Measurements from ENCODE around the gene SPINK2.

SPINK2 gene, protein sequence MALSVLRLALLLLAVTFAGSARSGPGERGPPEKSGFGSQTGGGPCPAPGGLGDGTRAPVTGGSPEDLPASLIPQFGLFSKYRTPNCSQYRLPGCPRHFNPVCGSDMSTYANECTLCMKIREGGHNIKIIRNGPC

DNA sequence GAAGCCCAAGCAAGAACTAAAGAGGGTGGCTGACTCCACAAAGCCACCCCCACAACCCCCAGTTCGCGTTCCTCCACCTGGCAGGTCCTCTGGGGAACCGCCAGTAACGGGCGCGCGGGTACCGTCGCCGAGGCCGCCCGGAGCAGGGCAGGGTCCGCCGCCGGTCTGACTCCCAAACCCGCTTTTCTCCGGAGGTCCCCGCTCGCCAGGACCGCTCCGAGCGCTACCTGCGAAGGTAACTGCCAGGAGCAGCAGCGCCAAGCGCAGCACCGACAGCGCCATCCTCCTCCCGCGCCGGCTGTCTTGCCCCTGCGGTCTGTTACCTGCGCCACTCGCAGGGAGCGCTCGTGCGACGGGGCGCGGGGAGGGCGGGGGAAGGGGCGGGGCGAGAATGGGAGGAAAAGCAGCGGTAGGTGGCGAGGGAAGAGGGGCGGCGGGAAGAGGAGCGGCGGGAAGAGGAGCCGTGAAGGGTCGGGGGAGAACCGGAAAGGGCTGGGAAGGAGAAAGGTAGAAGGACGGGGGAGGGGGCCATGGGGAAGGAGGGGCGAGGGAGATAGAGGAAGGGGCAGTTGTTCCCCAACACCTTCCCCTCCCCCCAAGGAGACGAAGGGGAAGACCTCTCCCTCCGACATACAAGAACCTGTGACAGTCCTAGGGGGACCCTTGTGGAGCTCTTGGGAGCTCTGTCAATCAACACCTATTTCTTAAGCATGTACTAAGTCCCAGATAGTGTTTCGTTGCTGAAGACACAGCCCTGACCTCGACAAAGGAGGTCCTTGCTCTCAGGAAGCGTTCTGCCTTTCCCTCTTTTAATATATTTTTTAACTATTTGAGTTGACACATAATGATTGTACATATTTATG lies at the start of gene SPINK2:
Gene SPINK2, minus strand, starts transcription at position 321 of the 863 bp plus-strand sequence. Its CDS starts 39 bp downstream, at position 282.
- Histone ChIP-seq H3K36me3 (replicated peaks) (no peaks in the 10 kb centered on the region), H3K4me3 (ENCODE audit: low read depth, low read length) (peak within 1 kb of the TSS; percentile 51), H3K27me3 (replicated peaks) (peaks cover 4% of the 10 kb centered on the region), H3K27ac (no peak within 1 kb of the TSS)
- in situ Hi-C loops (cut with HindIII; ENCODE audit: low pct_ligation_motif_present, low sequenced_read_pairs), result no loop called here
- DNase-seq, result no peak
- no peak for TF ChIP-seq CTCF (IDR thresholded peaks at IDR 0.05; ENCODE audit: low read depth, low read length, missing control alignments)

DNA sequence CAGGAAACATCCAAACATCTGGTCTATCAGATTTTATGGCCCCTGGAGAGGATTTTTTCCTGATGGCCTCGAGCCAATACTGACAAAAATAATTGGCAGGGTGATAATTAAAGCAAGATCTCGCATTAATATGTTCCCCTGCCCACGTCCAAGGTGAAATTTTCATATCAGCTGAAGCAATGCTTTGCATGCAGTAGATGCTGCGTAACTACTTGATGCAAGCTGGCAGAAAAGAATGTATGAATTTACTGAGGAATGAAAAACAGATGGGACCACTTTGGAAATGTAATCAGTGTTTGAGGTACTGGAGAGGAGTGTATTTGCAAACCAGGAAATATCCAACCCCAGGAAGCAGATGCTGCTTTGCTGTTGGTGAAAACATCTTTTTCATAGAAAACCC lies 49.4 kb upstream of the SPINK2 start:
- no peak for TF ChIP-seq CTCF (IDR thresholded peaks at IDR 0.05; ENCODE audit: low read depth, low read length, missing control alignments)
- Histone ChIP-seq H3K4me3 (ENCODE audit: low read depth, low read length) (no peak overlapping the region), H3K36me3 (replicated peaks) (no peaks in the 10 kb centered on the region), H3K27ac (no peak overlapping the region), H3K27me3 (replicated peaks) (no peaks in the 10 kb centered on the region)
- DNase-seq, result no peak
- in situ Hi-C loops (cut with HindIII; ENCODE audit: low pct_ligation_motif_present, low sequenced_read_pairs), result no loop called here

- Histone ChIP-seq H3K4me3 (ENCODE audit: low read depth, low read length) (no peak overlapping the region), H3K27me3 (replicated peaks) (no peaks in the 10 kb centered on the region), H3K36me3 (replicated peaks) (no peaks in the 10 kb centered on the region), H3K27ac (no peak overlapping the region)
- no peak for TF ChIP-seq CTCF (IDR thresholded peaks at IDR 0.05; ENCODE audit: low read depth, low read length, missing control alignments)
- DNase-seq, result no peak
- in situ Hi-C loops (cut with HindIII; ENCODE audit: low pct_ligation_motif_present, low sequenced_read_pairs), result no loop called here
These were observed 42.1 kb upstream of the SPINK2 start for GRCh38 chr4:56863441-56864139.

- no peak overlapping the region for H3K27ac ChIP-seq
- no peak for TF ChIP-seq CTCF (IDR thresholded peaks at IDR 0.05; ENCODE audit: low read depth, low read length, missing control alignments)
- H3K27me3 ChIP-seq (replicated peaks), result no peaks in the 10 kb centered on the region
- in situ Hi-C loops (cut with HindIII; ENCODE audit: low pct_ligation_motif_present, low sequenced_read_pairs), result no loop called here
- H3K4me3 ChIP-seq (ENCODE audit: low read depth, low read length), result no peak overlapping the region
- DNase-seq, result peak; percentile 18
- H3K36me3 ChIP-seq (replicated peaks), result no peaks in the 10 kb centered on the region
These were observed 39.9 kb upstream of the SPINK2 start for GRCh38 chr4:56861360-56861759.

DNA sequence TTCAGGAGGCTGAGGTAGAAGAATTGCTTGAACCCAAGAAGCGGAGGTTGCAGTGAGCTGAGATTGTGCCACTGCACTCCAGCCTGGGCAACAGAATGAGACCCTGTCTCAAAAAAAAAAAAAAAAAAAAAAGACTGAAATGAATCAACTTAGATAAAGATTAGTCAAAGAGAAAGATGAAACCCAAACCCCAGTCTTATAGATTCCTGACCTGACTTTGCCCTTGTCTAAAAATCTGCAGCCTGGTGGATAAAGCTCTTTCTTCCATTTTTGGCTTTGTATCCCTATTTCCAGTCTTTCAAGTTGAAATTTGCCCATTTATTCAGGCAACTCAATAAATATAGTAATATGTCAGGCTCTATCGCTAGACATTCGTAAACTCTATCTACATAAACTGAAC lies 39.3 kb upstream of the SPINK2 start:
- in situ Hi-C loops (cut with HindIII; ENCODE audit: low pct_ligation_motif_present, low sequenced_read_pairs), result no loop called here
- Histone ChIP-seq H3K27ac (no peak overlapping the region), H3K4me3 (ENCODE audit: low read depth, low read length) (no peak overlapping the region), H3K36me3 (replicated peaks) (no peaks in the 10 kb centered on the region), H3K27me3 (replicated peaks) (no peaks in the 10 kb centered on the region)
- no peak for DNase-seq
- no peak for TF ChIP-seq CTCF (IDR thresholded peaks at IDR 0.05; ENCODE audit: low read depth, low read length, missing control alignments)

Data from brain microvascular endothelial cell (primary cell).